OCI-LY3 (cell line): ENCODE measurements around the gene DNAJC15.

Experiments
- EZH2phosphoT487 ChIP-seq: fragments of 200-600 bp; shearing (Covaris generic); IDR thresholded peaks from 2 replicates; pipeline ENCODE4 v1.6.1; 2018; ENCODE audit warnings: antibody characterized with exemption, mixed run types, low read depth
- TF ChIP-seq, protein P1 (sequence below): fragments of 200-600, 300-600 bp; sonication (generic); IDR thresholded peaks from 2 replicates; pipeline ENCODE4 v1.5.1; 2014; ENCODE audit warnings: antibody characterized with exemption, low read length, low read depth

DNA sequence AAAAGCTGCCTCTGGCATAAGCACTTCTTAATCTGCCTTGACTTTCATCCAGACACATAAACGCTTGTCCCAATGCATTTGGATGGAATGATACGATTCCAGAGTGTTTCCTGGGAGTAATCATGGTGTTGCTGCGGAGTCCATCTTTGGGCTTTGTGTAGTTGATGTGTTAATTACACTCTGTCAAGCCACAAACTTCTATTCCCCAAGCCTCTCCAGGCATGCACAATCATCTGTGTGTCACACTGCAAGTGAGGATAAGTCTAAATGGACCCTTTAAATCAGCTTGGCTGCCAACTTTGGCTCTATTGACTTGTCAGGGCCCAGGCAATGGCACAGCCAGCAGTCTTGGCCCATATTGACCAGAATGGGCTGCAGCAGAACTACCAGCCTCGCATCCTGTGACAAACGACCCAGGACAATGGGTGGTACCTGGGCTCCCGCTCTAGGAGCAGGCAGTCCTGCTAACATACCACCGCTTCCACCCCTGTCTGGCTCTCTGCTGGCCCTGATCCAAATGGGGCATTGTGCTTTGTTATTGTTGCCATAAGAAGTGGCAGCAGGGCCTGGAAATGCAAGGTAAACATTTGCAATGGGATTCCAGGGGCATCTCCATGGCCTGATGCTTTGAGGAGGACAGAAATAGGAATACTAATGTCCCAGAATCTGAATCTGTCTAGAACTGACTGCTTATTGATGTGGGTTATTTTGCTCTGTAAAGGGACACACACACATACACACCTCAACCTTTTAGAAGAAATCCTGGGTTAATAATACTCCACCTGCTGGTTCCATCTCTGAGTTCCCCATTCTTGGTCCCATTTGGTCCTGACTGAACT is 127.2 kb downstream of the DNAJC15 start:
- TF ChIP-seq, protein P1, sequence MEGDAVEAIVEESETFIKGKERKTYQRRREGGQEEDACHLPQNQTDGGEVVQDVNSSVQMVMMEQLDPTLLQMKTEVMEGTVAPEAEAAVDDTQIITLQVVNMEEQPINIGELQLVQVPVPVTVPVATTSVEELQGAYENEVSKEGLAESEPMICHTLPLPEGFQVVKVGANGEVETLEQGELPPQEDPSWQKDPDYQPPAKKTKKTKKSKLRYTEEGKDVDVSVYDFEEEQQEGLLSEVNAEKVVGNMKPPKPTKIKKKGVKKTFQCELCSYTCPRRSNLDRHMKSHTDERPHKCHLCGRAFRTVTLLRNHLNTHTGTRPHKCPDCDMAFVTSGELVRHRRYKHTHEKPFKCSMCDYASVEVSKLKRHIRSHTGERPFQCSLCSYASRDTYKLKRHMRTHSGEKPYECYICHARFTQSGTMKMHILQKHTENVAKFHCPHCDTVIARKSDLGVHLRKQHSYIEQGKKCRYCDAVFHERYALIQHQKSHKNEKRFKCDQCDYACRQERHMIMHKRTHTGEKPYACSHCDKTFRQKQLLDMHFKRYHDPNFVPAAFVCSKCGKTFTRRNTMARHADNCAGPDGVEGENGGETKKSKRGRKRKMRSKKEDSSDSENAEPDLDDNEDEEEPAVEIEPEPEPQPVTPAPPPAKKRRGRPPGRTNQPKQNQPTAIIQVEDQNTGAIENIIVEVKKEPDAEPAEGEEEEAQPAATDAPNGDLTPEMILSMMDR, result no peak
- no peak for TF ChIP-seq EZH2phosphoT487
